Stomach (tissue), 4 donors: Measurements from ENCODE around the gene PDPN.

Source experiments
- CTCF ChIP-seq, 7 experiments: fragments of 450-650 bp in 4 of 7; fragments of 200-600 bp in 3 of 7; sonication (generic) in 3 of 7; IDR thresholded peaks; one replicate each; pipeline ENCODE4 v1.5.1; 2016 to 2019; ENCODE audit warnings: antibody characterized with exemption in 7 of 7, control low read depth in 2 of 7, mild to moderate bottlenecking in 1 of 7
- EP300 ChIP-seq: sonication (generic); formaldehyde crosslinking; IDR thresholded peaks from one replicate; pipeline ENCODE4 v1.6.1; 2017; ENCODE audit warnings: antibody characterized with exemption
- POLR2A ChIP-seq, 4 donors: fragments of 450-650 bp; IDR thresholded peaks; one replicate each; pipeline ENCODE4 v1.6.1; 2016; ENCODE audit warnings: antibody characterized with exemption in 4 of 4, control low read depth in 2 of 4, mild to moderate bottlenecking in 1 of 4, moderate library complexity in 1 of 4
- POLR2AphosphoS5 ChIP-seq, 3 donors: sonication (generic); formaldehyde crosslinking; IDR thresholded peaks; one replicate each; pipeline ENCODE4 v1.6.1; 2016; ENCODE audit warnings: antibody characterized with exemption in 3 of 3

GRCh38 chr1:13536571-13536970, 47.1 kb upstream of the PDPN start:
- TF ChIP-seq CTCF (IDR thresholded peaks at IDR 0.05) (no peak), POLR2A (IDR thresholded peaks at IDR 0.05) (no peak), POLR2AphosphoS5 (IDR thresholded peaks at IDR 0.05) (no peak), EP300 (no peak)
